Neural cell (in vitro differentiated cells): ENCODE data around the gene ERN2. TPM values are rescaled to one million over a fixed set of nuclear protein-coding genes. Genes with fewer than 3 reads are reported as not detected.

Experiments
- H2AFZ ChIP-seq: fragments of 200-600, 300-800 bp; sonication (generic), shearing (Covaris generic); 2 replicates; pipeline ENCODE4 v1.6.0; 2014; ENCODE audit warnings: low read depth, mild to moderate bottlenecking, antibody characterized with exemption, low read length, moderate library complexity
- H3F3A ChIP-seq: fragments of 200-600 bp; shearing (Covaris generic); 2 replicates; pipeline ENCODE4 v1.6.1; 2016; ENCODE audit warnings: mild to moderate bottlenecking, moderate library complexity, mixed read lengths, antibody characterized with exemption, low read length; ENCODE audit not compliant: insufficient read depth, poor library complexity, severe bottlenecking
- H3K27ac ChIP-seq: fragments of 200-600, 300-800 bp; sonication (generic), shearing (Covaris generic); 2 replicates; pipeline ENCODE4 v1.5.1; 2014; ENCODE audit warnings: mild to moderate bottlenecking, low read length, moderate library complexity
- H3K27me3 ChIP-seq: fragments of 300-800, 200-600 bp; sonication (generic), shearing (Covaris generic); 2 replicates; pipeline ENCODE4 v1.6.0; 2014; ENCODE audit warnings: mild to moderate bottlenecking, low read depth, low read length, moderate library complexity; ENCODE audit not compliant: insufficient read depth
- H3K36me3 ChIP-seq: fragments of 300-800, 200-600 bp; sonication (generic), shearing (Covaris generic); 2 replicates; pipeline ENCODE4 v1.5.1; 2014; ENCODE audit warnings: mild to moderate bottlenecking, antibody characterized with exemption, low read length, moderate library complexity; ENCODE audit not compliant: insufficient read depth
- H3K4me2 ChIP-seq: fragments of 300-800, 200-600 bp; sonication (generic), shearing (Covaris generic); 2 replicates; pipeline ENCODE4 v1.6.0; 2014; ENCODE audit warnings: mild to moderate bottlenecking, low read length
- H3K4me3 ChIP-seq: fragments of 300-800, 200-600 bp; sonication (generic), shearing (Covaris generic); 2 replicates; pipeline ENCODE4 v1.5.1; 2014; ENCODE audit warnings: mild to moderate bottlenecking, low read length, moderate library complexity
- H3K79me2 ChIP-seq: fragments of 200-600 bp; shearing (Covaris generic); replicated peaks from 2 replicates; pipeline ENCODE4 v1.6.0; 2014; ENCODE audit warnings: mild to moderate bottlenecking, low read length, moderate library complexity; ENCODE audit not compliant: insufficient read depth
- H3K9ac ChIP-seq: fragments of 300-800, 200-600 bp; sonication (generic), shearing (Covaris generic); 2 replicates; pipeline ENCODE4 v1.6.1; 2016; ENCODE audit warnings: mild to moderate bottlenecking, low read length, mixed read lengths
- H3K9me2 ChIP-seq: fragments of 200-600 bp; shearing (Covaris generic); 2 replicates; pipeline ENCODE4 v1.6.1; 2016; ENCODE audit warnings: mild to moderate bottlenecking, low read length, mixed read lengths; ENCODE audit not compliant: insufficient read depth
- H3K9me3 ChIP-seq: fragments of 200-600, 300-800 bp; sonication (generic), shearing (Covaris generic); 2 replicates; pipeline ENCODE4 v1.6.1; 2016; ENCODE audit warnings: mild to moderate bottlenecking, mixed run types, low read length, moderate library complexity, mixed read lengths
- H4K20me1 ChIP-seq: fragments of 200-600 bp; shearing (Covaris generic); 2 replicates; pipeline ENCODE4 v1.6.1; 2016; ENCODE audit warnings: mild to moderate bottlenecking, mixed run types; ENCODE audit not compliant: insufficient read depth
- CTCF ChIP-seq: fragments of 450-650 bp; IDR thresholded peaks from 2 replicates; pipeline ENCODE4 v1.5.1; 2014; ENCODE audit warnings: antibody characterized with exemption, mild to moderate bottlenecking, moderate library complexity; ENCODE audit not compliant: poor library complexity, severe bottlenecking
- EP300 ChIP-seq: fragments of 450-650 bp; conservative IDR thresholded peaks from 2 replicates; pipeline ENCODE4 v1.6.1; 2014; ENCODE audit warnings: antibody characterized with exemption, mild to moderate bottlenecking, moderate library complexity; ENCODE audit not compliant: poor library complexity, severe bottlenecking
- EZH2 ChIP-seq: fragments of 200-600, 300-800 bp; shearing (Covaris generic), sonication (generic); IDR thresholded peaks from 2 replicates; pipeline ENCODE4 v1.6.1; 2014; ENCODE audit warnings: antibody characterized with exemption, low read length, borderline replicate concordance, mild to moderate bottlenecking; ENCODE audit not compliant: insufficient read depth, poor library complexity, severe bottlenecking
- MXI1 ChIP-seq: fragments of 450-650 bp; conservative IDR thresholded peaks from 2 replicates; pipeline ENCODE4 v1.6.1; 2014; ENCODE audit warnings: antibody characterized with exemption, mild to moderate bottlenecking; ENCODE audit not compliant: poor library complexity, severe bottlenecking
- POLR2AphosphoS5 ChIP-seq: IDR thresholded peaks from 2 replicates; pipeline ENCODE4 v1.6.1; 2012
- RAD21 ChIP-seq: fragments of 450-650 bp; conservative IDR thresholded peaks from 2 replicates; pipeline ENCODE4 v1.6.1; 2014; ENCODE audit warnings: antibody characterized with exemption, mild to moderate bottlenecking, moderate library complexity
- SMC3 ChIP-seq: fragments of 450-650 bp; conservative IDR thresholded peaks from 2 replicates; pipeline ENCODE4 v1.6.1; 2014; ENCODE audit warnings: antibody characterized with exemption, mild to moderate bottlenecking, moderate library complexity; ENCODE audit not compliant: poor library complexity
- TAF1 ChIP-seq: IDR thresholded peaks from 2 replicates; pipeline ENCODE4 v1.6.1; 2012; ENCODE audit warnings: low read depth
- polyA plus RNA-seq: library from polyadenylated mRNA; depleted of rRNA; stranded (reverse); fragments of >200 nt; gene quantifications from 2 replicates; pipeline ENCODE4 v1.2.3, GENCODE V29; 2014
- TF ChIP-seq, protein P1 (sequence below): IDR thresholded peaks from 2 replicates; pipeline ENCODE4 v1.6.1; 2012; ENCODE audit warnings: borderline replicate concordance

Gene ERN2
- polyA plus RNA-seq, 1 donor from 2014 or later: not detected

DNA sequence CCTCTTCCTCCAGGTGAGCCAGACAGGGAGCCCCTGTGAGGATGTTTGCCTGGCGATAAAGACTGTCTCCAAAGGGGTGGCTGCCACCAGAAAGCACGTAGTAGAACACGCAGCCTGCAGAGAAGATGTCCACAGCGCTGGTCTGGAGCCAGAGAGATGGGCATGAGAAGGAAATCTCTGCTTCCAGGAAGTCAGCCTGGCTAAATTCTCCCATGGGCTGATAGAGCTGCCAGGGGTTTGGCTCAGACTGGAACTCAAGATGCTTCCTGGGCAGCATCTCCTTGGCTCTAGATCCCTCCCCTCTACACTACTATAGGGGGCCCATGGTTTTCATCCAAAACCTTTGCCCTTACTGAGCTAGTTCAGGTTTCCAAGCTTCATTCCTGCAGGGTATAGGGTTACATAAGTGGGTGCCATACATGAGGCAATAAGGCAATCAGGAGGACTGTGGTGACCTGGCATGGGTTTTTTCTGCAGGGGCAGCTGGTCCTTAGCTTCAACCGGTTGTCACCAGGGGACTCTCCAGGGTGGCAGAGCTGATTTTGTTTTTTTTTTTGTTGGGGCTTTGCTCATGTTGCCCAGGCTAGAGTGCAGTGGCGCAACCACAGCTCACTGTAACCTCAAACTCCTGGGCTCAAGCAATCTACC, 20.7 kb downstream of the ERN2 start:
- TF ChIP-seq EP300 (no peak), CTCF (no peak), RAD21 (no peak), MXI1 (no peak), SMC3 (no peak), POLR2AphosphoS5 (no peak), TAF1 (no peak), EZH2 (no peak)
- TF ChIP-seq, protein P1, sequence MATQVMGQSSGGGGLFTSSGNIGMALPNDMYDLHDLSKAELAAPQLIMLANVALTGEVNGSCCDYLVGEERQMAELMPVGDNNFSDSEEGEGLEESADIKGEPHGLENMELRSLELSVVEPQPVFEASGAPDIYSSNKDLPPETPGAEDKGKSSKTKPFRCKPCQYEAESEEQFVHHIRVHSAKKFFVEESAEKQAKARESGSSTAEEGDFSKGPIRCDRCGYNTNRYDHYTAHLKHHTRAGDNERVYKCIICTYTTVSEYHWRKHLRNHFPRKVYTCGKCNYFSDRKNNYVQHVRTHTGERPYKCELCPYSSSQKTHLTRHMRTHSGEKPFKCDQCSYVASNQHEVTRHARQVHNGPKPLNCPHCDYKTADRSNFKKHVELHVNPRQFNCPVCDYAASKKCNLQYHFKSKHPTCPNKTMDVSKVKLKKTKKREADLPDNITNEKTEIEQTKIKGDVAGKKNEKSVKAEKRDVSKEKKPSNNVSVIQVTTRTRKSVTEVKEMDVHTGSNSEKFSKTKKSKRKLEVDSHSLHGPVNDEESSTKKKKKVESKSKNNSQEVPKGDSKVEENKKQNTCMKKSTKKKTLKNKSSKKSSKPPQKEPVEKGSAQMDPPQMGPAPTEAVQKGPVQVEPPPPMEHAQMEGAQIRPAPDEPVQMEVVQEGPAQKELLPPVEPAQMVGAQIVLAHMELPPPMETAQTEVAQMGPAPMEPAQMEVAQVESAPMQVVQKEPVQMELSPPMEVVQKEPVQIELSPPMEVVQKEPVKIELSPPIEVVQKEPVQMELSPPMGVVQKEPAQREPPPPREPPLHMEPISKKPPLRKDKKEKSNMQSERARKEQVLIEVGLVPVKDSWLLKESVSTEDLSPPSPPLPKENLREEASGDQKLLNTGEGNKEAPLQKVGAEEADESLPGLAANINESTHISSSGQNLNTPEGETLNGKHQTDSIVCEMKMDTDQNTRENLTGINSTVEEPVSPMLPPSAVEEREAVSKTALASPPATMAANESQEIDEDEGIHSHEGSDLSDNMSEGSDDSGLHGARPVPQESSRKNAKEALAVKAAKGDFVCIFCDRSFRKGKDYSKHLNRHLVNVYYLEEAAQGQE: no peak
- Histone ChIP-seq H2AFZ (no peak overlapping the region), H3K4me2 (no peak overlapping the region), H3F3A (no peaks in the 10 kb centered on the region), H3K4me3 (no peak overlapping the region), H3K9ac (no peak overlapping the region), H3K9me2 (no peaks in the 10 kb centered on the region), H3K79me2 (no peaks in the 10 kb centered on the region), H3K9me3 (no peaks in the 10 kb centered on the region), H3K27ac (no peak overlapping the region), H4K20me1 (no peaks in the 10 kb centered on the region), H3K27me3 (no peaks in the 10 kb centered on the region), H3K36me3 (peaks cover 8% of the 10 kb centered on the region)

DNA sequence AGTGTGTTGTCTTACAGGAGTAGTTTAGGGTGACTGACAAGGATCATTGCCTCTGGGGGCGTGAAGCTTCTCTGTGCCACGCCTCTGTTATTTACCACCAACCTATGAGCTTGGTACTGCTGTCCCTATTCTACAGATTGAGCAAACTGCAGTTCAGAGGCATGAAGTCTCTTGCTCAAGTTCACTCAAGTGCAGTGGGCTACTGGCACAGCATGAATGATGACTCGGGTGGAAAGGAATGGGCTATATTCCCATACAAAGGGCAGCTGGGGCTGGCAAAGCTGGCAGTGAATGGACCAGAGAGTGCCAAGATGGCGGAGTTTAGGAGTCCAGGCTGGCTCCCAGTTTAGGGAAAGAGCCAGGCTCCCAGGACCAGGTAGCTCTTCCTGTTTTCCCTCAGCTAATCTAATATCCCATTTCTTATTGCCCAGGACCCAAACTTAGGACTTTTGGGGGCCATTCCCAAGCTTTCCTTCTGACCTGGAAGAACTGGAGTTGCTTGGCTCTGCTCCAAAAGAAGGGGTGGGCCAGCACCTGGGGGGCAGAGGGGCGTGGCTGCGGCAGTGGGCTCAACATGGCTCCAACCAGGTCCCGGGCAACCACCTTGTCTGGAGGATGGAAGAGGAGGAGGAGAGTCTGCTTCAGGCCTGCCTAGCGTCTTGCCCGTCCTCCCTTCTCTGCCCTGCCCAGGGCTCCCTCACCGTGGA, 21.4 kb downstream of the ERN2 start:
- Histone ChIP-seq H2AFZ (no peak overlapping the region), H3K9me2 (no peaks in the 10 kb centered on the region), H3K27ac (no peak overlapping the region), H3K4me3 (no peak overlapping the region), H4K20me1 (no peaks in the 10 kb centered on the region), H3K79me2 (no peaks in the 10 kb centered on the region), H3K4me2 (no peak overlapping the region), H3K9ac (no peak overlapping the region), H3F3A (no peaks in the 10 kb centered on the region), H3K9me3 (no peaks in the 10 kb centered on the region), H3K36me3 (peaks cover 8% of the 10 kb centered on the region), H3K27me3 (no peaks in the 10 kb centered on the region)
- no peak for TF ChIP-seq MXI1
- TF ChIP-seq POLR2AphosphoS5: no peak
- TF ChIP-seq EZH2: no peak
- no peak for TF ChIP-seq TAF1
- TF ChIP-seq CTCF: no peak
- no peak for TF ChIP-seq SMC3
- no peak for TF ChIP-seq EP300
- TF ChIP-seq, protein P1: no peak
- no peak for TF ChIP-seq RAD21
